H1 (cell line): ENCODE data around the gene HARS1. TPM values are rescaled to one million over a fixed set of nuclear protein-coding genes. Genes with fewer than 3 reads are reported as not detected.

Experiments
- CTCF ChIA-PET: fragments of 300-600 bp; sonication (Branson Sonifier 250); formaldehyde crosslinking; loops from one replicate; lab custom pipeline; 2021; ENCODE audit not compliant: partially characterized antibody; lab: Charles Lee
- POLR2A ChIA-PET: fragments of 300-600 bp; sonication (Branson Sonifier 250); formaldehyde crosslinking; loops from one replicate; lab custom pipeline; 2021; ENCODE audit warnings: inconsistent platforms; ENCODE audit not compliant: partially characterized antibody; lab: Charles Lee
- DNase-seq, 2 experiments: peaks; one replicate each; pipeline versions ENCODE4 v3.0.0 to v3.0.0-alpha.2; 2010 to 2022; ENCODE audit warnings: low spot score in 2 of 2, low read depth in 1 of 2, mixed read lengths in 1 of 2
- FAIRE-seq: peaks from 2 replicates; lab custom pipeline; 2011; peaks lifted over from hg19 to GRCh38; lab: Jason Lieb, UNC
- H2AFZ ChIP-seq: 2 replicates; pipeline ENCODE4 v1.8.1; 2012; ENCODE audit warnings: low read length, inconsistent platforms
- H2AK5ac ChIP-seq: 2 replicates; pipeline ENCODE4 v1.6.1; 2013; ENCODE audit warnings: low read depth, low read length
- H2BK120ac ChIP-seq: replicated peaks from 2 replicates; pipeline ENCODE3; 2013; ENCODE audit warnings: low read depth, low read length, inconsistent platforms
- H2BK12ac ChIP-seq: 2 replicates; pipeline ENCODE4 v1.6.1; 2013; ENCODE audit warnings: low read depth, low read length
- H2BK15ac ChIP-seq: 2 replicates; pipeline ENCODE4 v1.6.1; 2013; ENCODE audit warnings: low read length
- H2BK20ac ChIP-seq: 2 replicates; pipeline ENCODE4 v1.6.1; 2013; ENCODE audit warnings: low read length
- H2BK5ac ChIP-seq: 2 replicates; pipeline ENCODE4 v1.6.1; 2013; ENCODE audit warnings: low read depth, low read length
- H3K14ac ChIP-seq: 2 replicates; pipeline ENCODE4 v1.6.1; 2013; ENCODE audit warnings: inconsistent platforms; ENCODE audit not compliant: insufficient read length
- H3K18ac ChIP-seq: 2 replicates; pipeline ENCODE4 v1.6.1; 2013; ENCODE audit warnings: low read length; ENCODE audit errors: extremely low read depth
- H3K23ac ChIP-seq: 2 replicates; pipeline ENCODE4 v1.6.1; 2013; ENCODE audit warnings: inconsistent platforms; ENCODE audit not compliant: insufficient read length
- H3K23me2 ChIP-seq: 2 replicates; pipeline ENCODE4 v1.6.1; 2013; ENCODE audit warnings: low read depth, low read length
- H3K27ac ChIP-seq: 2 replicates; pipeline ENCODE4 v1.6.1; 2011; ENCODE audit warnings: low read depth, low read length, inconsistent platforms
- H3K27me3 ChIP-seq, 4 experiments: replicated peaks in 1 of 4; 1 replicate in 1 of 4; 2 replicates in 3 of 4; pipeline versions ENCODE4 v1.6.1 to v1.8.1; 2011 to 2013; ENCODE audit warnings: low read length in 3 of 4, mild to moderate bottlenecking in 3 of 4, inconsistent platforms in 2 of 4, mixed read lengths in 2 of 4, moderate library complexity in 1 of 4; ENCODE audit not compliant: control insufficient read depth in 3 of 4, insufficient read depth in 3 of 4; ENCODE audit errors: extremely low read depth in 1 of 4
- H3K36me3 ChIP-seq, 4 experiments: 2 replicates each; pipeline versions ENCODE4 v1.6.1 to v1.8.1; 2011 to 2013; ENCODE audit warnings: mild to moderate bottlenecking in 4 of 4, low read length in 3 of 4, moderate library complexity in 2 of 4, control low read depth in 1 of 4, inconsistent platforms in 1 of 4; ENCODE audit not compliant: insufficient read depth in 4 of 4, control insufficient read depth in 2 of 4
- H3K4ac ChIP-seq: replicated peaks from 2 replicates; pipeline ENCODE3; 2013; ENCODE audit warnings: low read length, low read depth, mixed read lengths, inconsistent platforms; ENCODE audit not compliant: insufficient read length
- H3K4me1 ChIP-seq, 4 experiments: replicated peaks in 1 of 4; 1 replicate in 1 of 4; 2 replicates in 3 of 4; pipeline versions ENCODE4 v1.6.1 to v1.8.1; 2011 to 2013; ENCODE audit warnings: low read length in 3 of 4, inconsistent platforms in 2 of 4, mixed read lengths in 1 of 4; ENCODE audit not compliant: insufficient read depth in 4 of 4, control insufficient read depth in 3 of 4
- H3K4me2 ChIP-seq, 2 experiments: 2 replicates each; pipeline versions ENCODE4 v1.6.1 to v1.8.1; 2011 to 2013; ENCODE audit warnings: low read depth in 2 of 2, low read length in 2 of 2, control low read depth in 1 of 2, inconsistent platforms in 1 of 2, mild to moderate bottlenecking in 1 of 2; ENCODE audit not compliant: insufficient read depth in 1 of 2
- H3K4me3 ChIP-seq, 4 experiments: fragments of 200-600, 300-600 bp in 1 of 4; sonication (generic), shearing (Covaris generic), sonication (Bioruptor Twin) in 1 of 4; 2 replicates each; pipeline versions ENCODE4 v1.5.1 to v1.8.1; 2011 to 2016; ENCODE audit warnings: low read length in 4 of 4, low read depth in 3 of 4, control low read depth in 2 of 4, inconsistent platforms in 2 of 4, mild to moderate bottlenecking in 2 of 4, mixed read lengths in 1 of 4, moderate library complexity in 1 of 4; ENCODE audit not compliant: insufficient read depth in 2 of 4; ENCODE audit errors: extremely low read depth in 1 of 4
- H3K56ac ChIP-seq: replicated peaks from 2 replicates; pipeline ENCODE3; 2013; ENCODE audit warnings: low read depth, mild to moderate bottlenecking, mixed read lengths, low read length, inconsistent platforms; ENCODE audit not compliant: insufficient read length
- H3K79me1 ChIP-seq: 2 replicates; pipeline ENCODE4 v1.6.1; 2013; ENCODE audit warnings: low read depth, low read length, control low read depth
- H3K79me2 ChIP-seq, 2 experiments: 2 replicates each; pipeline versions ENCODE4 v1.6.1 to v1.8.1; 2012 to 2013; ENCODE audit warnings: low read length in 2 of 2, mild to moderate bottlenecking in 2 of 2, inconsistent platforms in 1 of 2; ENCODE audit not compliant: insufficient read depth in 2 of 2, control insufficient read depth in 1 of 2
- H3K9ac ChIP-seq, 4 experiments: replicated peaks in 1 of 4; 1 replicate in 1 of 4; 2 replicates in 3 of 4; pipeline versions ENCODE4 v1.6.1 to v1.8.1; 2011 to 2013; ENCODE audit warnings: low read depth in 3 of 4, low read length in 3 of 4, control low read depth in 2 of 4, mild to moderate bottlenecking in 2 of 4, moderate library complexity in 2 of 4, inconsistent platforms in 1 of 4; ENCODE audit errors: extremely low read depth in 1 of 4
- H3K9me3 ChIP-seq, 2 experiments: 2 replicates each; pipeline versions ENCODE4 v1.6.1 to v1.8.1; 2012 to 2013; ENCODE audit warnings: mild to moderate bottlenecking in 2 of 2, moderate library complexity in 2 of 2, control low read depth in 1 of 2, inconsistent platforms in 1 of 2, low read depth in 1 of 2, low read length in 1 of 2, mixed read lengths in 1 of 2; ENCODE audit not compliant: insufficient read depth in 2 of 2
- H4K20me1 ChIP-seq, 2 experiments: replicated peaks in 1 of 2; 2 replicates each; pipeline versions ENCODE3 to v1.8.1; 2011 to 2013; ENCODE audit warnings: inconsistent platforms in 2 of 2, low read length in 2 of 2, mild to moderate bottlenecking in 1 of 2; ENCODE audit not compliant: insufficient read depth in 2 of 2, control insufficient read depth in 1 of 2
- H4K5ac ChIP-seq: 2 replicates; pipeline ENCODE4 v1.6.1; 2013; ENCODE audit warnings: low read length, low read depth, mixed read lengths, inconsistent platforms; ENCODE audit not compliant: insufficient read length
- H4K8ac ChIP-seq: 2 replicates; pipeline ENCODE4 v1.8.0; 2013; ENCODE audit warnings: mild to moderate bottlenecking, moderate library complexity, low read length, inconsistent platforms; ENCODE audit not compliant: insufficient read depth; ENCODE audit errors: extremely low read depth
- H4K91ac ChIP-seq: replicated peaks from 2 replicates; pipeline ENCODE3; 2013; ENCODE audit warnings: low read length, mixed read lengths, inconsistent platforms; ENCODE audit not compliant: insufficient read length
- CHD1 ChIP-seq: IDR thresholded peaks from 2 replicates; pipeline ENCODE4 v1.6.1; 2012; ENCODE audit warnings: low read depth, low read length, improper control_type of control experiment
- KDM1A ChIP-seq: fragments of 200-600, 300-600 bp; sonication (generic); IDR thresholded peaks from 2 replicates; pipeline ENCODE4 v1.7.1; 2016; ENCODE audit warnings: mild to moderate bottlenecking, low read length, borderline replicate concordance
- POLR2A ChIP-seq, 2 experiments: IDR thresholded peaks; 1 replicate in 1 of 2; 2 replicates in 1 of 2; pipeline ENCODE4 v1.6.1; 2011; ENCODE audit warnings: low read depth in 2 of 2, low read length in 2 of 2, mild to moderate bottlenecking in 2 of 2; ENCODE audit errors: control extremely low read depth in 1 of 2
- RNF2 ChIP-seq: fragments of 200-900, 300-1000 bp; sonication (generic); IDR thresholded peaks from 2 replicates; pipeline ENCODE4 v1.7.1; 2016; ENCODE audit warnings: borderline replicate concordance, low read depth, mild to moderate bottlenecking, antibody characterized with exemption, low read length; ENCODE audit not compliant: poor library complexity, severe bottlenecking; ENCODE audit errors: missing control alignments
- RXRA ChIP-seq: IDR thresholded peaks from 2 replicates; pipeline ENCODE4 v1.6.1; 2011; ENCODE audit warnings: low read depth, mild to moderate bottlenecking, low read length, moderate library complexity; ENCODE audit not compliant: insufficient read depth
- SIN3A ChIP-seq, 2 experiments: IDR thresholded peaks in 1 of 2; conservative IDR thresholded peaks in 1 of 2; 2 replicates each; pipeline ENCODE4 v1.6.1; 2011 to 2012; ENCODE audit warnings: low read length in 2 of 2, improper control_type of control experiment in 1 of 2, low read depth in 1 of 2, mild to moderate bottlenecking in 1 of 2
- WGBS, 2 experiments: shearing (Covaris generic) in 1 of 2; methylation state at CpG; one replicate each; pipeline versions ENCODE4 v1.1.6 to v1.1.7; 2013 to 2015; ENCODE audit warnings: low lambda C conversion rate in 2 of 2, mixed read lengths in 2 of 2, inconsistent platforms in 1 of 2, low coverage in 1 of 2, missing lambda C conversion rate in 1 of 2; ENCODE audit not compliant: insufficient replicate concordance in 2 of 2, insufficient coverage in 1 of 2, insufficient read length in 1 of 2; ENCODE audit errors: extremely low coverage in 1 of 2, missing lambda C conversion rate in 1 of 2; 5-methylcytosine and 5-hydroxymethylcytosine counted together
- polyA plus RNA-seq, 7 experiments: library from polyadenylated mRNA; depleted of rRNA in 3 of 7; stranded (reverse) in 5 of 7; unstranded in 2 of 7; fragments of >200 nt in 5 of 7; fragments of 200-250 nt in 2 of 7; gene quantifications; 1 replicate in 5 of 7; 2 replicates in 1 of 7; 4 replicates in 1 of 7; pipeline versions ENCODE4 v1.2.1 to v1.2.3, GENCODE V29; 2011 to 2013; ENCODE audit warnings: missing spikeins in 2 of 7, mixed read lengths in 2 of 7
- total RNA-seq: library from RNA; stranded (reverse); fragmentation: NEBNext Ultra II Directional; extraction: Animal tissue kit (Norgen Biotek cat#: 25700); gene quantifications from 2 replicates; pipeline ENCODE4 v1.2.1, GENCODE V29; 2021
- TF ChIP-seq, protein P1 (sequence below), 3 experiments: IDR thresholded peaks; 1 replicate in 2 of 3; 2 replicates in 1 of 3; pipeline versions ENCODE4 v1.5.1 to v1.6.1; 2011; ENCODE audit warnings: low read length in 3 of 3, mild to moderate bottlenecking in 3 of 3, inconsistent platforms in 2 of 3, low read depth in 1 of 3, moderate library complexity in 1 of 3; ENCODE audit not compliant: insufficient read depth in 1 of 3; ENCODE audit errors: control extremely low read depth in 1 of 3

Gene HARS1
- total and polyA plus RNA-seq, 2 of the 8 experiments (the other 6 are each of a cell fraction or from before 2014, with no cell fraction given) = 27.8 to 56.8 TPM

DNA sequence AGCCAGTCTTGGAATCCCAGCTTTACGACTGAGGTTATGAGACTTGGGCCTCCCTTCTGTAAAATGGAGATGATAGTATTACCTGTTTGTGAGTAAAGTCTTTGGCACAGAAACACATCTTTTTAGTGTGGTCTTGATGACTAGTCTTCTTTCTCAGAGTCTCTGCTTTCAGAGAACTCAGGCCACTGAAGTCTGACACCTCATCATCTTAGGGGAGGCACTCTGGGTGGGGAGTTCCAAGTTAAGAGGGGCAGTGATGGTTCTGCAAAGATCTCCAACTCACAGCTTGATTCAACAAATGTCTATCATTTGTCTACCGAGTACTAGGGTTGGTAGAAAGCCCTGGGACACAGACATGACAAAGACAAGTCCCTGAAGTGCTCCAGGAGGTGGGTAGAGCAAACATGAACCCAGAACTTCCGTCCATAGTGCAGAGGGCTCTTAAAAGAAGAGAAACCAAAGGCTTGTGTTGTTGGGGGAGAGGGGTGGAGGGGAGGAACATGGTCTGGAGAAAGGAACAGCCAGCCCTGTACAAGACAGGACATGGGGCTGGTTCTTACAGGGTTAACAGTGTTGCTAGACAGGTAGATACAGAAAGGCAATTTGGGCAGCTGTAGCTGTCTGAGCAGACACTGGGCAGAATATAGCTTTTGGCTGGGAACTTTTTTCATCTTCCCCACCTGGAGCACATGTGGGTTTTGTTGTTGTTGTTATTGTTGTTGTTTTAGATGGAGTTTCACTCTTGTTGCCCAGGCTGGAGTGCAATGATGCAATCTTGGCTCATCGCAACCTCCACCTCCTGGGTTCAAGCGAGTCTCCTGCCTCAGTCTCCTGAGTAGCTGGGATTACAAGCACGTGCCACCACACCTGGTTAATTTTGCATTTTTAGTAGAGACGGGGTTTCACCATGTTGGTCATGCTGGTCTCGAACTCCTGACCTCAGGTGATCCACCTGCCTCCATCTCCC is 55.6 kb downstream of the HARS1 start:
- WGBS, 2 experiments = 90% methylated on average over 8 of the region's 8 CpGs; no CpG with 5 or more reads in 1 of the 2 experiments
- Histone ChIP-seq H3K79me1 (no peaks in the 10 kb centered on the region; the same call in 1 of the 2 replicates), H2BK120ac (no peak overlapping the region), H2BK15ac (0 out of 2 replicates have a peak overlapping the region, but pooled peaks have one; percentile 37), H2AFZ (no peak overlapping the region), H3K9ac (no peak overlapping the region), H2AK5ac (no peak overlapping the region), H4K91ac (no peak overlapping the region), H3K4me3 (no peak overlapping the region), H2BK5ac (no peak overlapping the region), H3K23ac (no peak overlapping the region), H3K4ac (no peak overlapping the region), H3K14ac (no peak overlapping the region), H3K36me3 (no peaks in the 10 kb centered on the region), H4K20me1 (no peaks in the 10 kb centered on the region), H3K23me2 (peaks cover 6% of the 10 kb centered on the region; the same call in 1 of the 2 replicates), H3K18ac (no peak overlapping the region), H4K8ac (no peak overlapping the region), H2BK12ac (no peak overlapping the region), H3K79me2 (peaks cover 0 to 5% of the 10 kb centered on the region in 2 experiments; a peak in 1 of 4 replicates), H3K27ac (no peak overlapping the region), H3K9me3 (peaks cover 5 to 14% of the 10 kb centered on the region in 2 experiments; a peak in 3 of 4 replicates), H3K56ac (no peak overlapping the region), H3K4me1 (peaks cover 0 to 4% (median 3%) of the 10 kb centered on the region in 4 experiments; a peak in 4 of 7 replicates), H4K5ac (no peak overlapping the region), H3K4me2 (no peak overlapping the region), H2BK20ac (no peak overlapping the region), H3K27me3 (no peaks in the 10 kb centered on the region)
- no peak for FAIRE-seq
- ChIA-PET POLR2A (interaction anchor here (1.2 to 2.2 kb wide), 3 partner anchors 12 to 88 kb away, joined by 5 to 17 read pairs (median 12); partner anchors contain the start of genes EIF4EBP3, IK, NDUFA2 and SRA1), CTCF (interaction anchor here (0.6 to 3.1 kb wide), 19 partner anchors 10 to 263 kb away, joined by 3 to 12 read pairs (median 4); partner anchors contain the start of gene EIF4EBP3)
- no peak for DNase-seq
- TF ChIP-seq POLR2A (IDR thresholded peaks at IDR 0.05; ENCODE audit: control extremely low read depth in 1 of 2, low read depth in 2 of 2, low read length in 2 of 2) (no peak), KDM1A (no peak), CHD1 (no peak), SIN3A (conservative IDR thresholded peaks at IDR 0.05 in 1 of 2, IDR thresholded peaks at IDR 0.05 in 1 of 2; ENCODE audit: low read depth in 1 of 2, low read length in 2 of 2) (no peak), RNF2 (no peak), RXRA (no peak)
- TF ChIP-seq, protein P1, sequence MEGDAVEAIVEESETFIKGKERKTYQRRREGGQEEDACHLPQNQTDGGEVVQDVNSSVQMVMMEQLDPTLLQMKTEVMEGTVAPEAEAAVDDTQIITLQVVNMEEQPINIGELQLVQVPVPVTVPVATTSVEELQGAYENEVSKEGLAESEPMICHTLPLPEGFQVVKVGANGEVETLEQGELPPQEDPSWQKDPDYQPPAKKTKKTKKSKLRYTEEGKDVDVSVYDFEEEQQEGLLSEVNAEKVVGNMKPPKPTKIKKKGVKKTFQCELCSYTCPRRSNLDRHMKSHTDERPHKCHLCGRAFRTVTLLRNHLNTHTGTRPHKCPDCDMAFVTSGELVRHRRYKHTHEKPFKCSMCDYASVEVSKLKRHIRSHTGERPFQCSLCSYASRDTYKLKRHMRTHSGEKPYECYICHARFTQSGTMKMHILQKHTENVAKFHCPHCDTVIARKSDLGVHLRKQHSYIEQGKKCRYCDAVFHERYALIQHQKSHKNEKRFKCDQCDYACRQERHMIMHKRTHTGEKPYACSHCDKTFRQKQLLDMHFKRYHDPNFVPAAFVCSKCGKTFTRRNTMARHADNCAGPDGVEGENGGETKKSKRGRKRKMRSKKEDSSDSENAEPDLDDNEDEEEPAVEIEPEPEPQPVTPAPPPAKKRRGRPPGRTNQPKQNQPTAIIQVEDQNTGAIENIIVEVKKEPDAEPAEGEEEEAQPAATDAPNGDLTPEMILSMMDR (IDR thresholded peaks at IDR 0.05; ENCODE audit: control extremely low read depth in 1 of 3, insufficient read depth in 1 of 3, low read depth in 1 of 3, low read length in 3 of 3) = no peak
